ENCODE measurements around the gene AZIN2. TPM values are rescaled to one million over a fixed set of nuclear protein-coding genes. Genes with fewer than 3 reads are reported as not detected.

AZIN2 gene
- total and polyA plus RNA-seq, 2 donors from 2014 or later, result 4.9 to 7.5 TPM

DNA sequence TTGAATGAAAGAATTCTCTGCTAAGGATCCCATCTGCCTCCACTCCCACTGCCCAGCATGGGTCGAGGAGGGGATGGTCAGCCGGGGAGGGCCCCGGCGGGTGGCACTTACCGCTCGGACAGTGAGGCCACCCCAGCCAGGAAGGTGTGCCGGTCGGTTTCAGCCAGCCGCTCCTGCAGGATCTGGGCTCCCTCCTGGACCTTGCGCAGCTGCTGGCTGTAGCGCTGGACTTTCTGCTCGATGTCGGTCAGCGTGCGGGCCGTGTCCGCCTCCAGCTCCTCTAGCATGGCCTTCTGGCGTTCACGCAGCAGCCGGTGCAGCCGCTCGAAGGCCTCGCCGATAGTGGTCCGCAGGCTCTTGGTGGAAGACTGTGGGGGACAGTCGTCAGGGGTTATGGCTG, 78.6 kb downstream of the AZIN2 start:
- H3K9ac ChIP-seq (ENCODE audit: low read length in 3 of 3), result no peak overlapping the region
- no peaks in the 10 kb centered on the region for H3K9me3 ChIP-seq (ENCODE audit: control insufficient read depth in 2 of 3, insufficient read depth in 1 of 3, low read length in 3 of 3)
- FAIRE-seq (no peak), DNase-seq (no peak)
- no peaks in the 10 kb centered on the region for H3K27me3 ChIP-seq (ENCODE audit: control insufficient read depth, insufficient read depth, low read length)
- no peak overlapping the region for H3K27ac ChIP-seq (ENCODE audit: low read depth in 2 of 2, low read length in 2 of 2)
- intact Hi-C loops (cut with DNase I), result no loop called here
- TF ChIP-seq, protein P1, sequence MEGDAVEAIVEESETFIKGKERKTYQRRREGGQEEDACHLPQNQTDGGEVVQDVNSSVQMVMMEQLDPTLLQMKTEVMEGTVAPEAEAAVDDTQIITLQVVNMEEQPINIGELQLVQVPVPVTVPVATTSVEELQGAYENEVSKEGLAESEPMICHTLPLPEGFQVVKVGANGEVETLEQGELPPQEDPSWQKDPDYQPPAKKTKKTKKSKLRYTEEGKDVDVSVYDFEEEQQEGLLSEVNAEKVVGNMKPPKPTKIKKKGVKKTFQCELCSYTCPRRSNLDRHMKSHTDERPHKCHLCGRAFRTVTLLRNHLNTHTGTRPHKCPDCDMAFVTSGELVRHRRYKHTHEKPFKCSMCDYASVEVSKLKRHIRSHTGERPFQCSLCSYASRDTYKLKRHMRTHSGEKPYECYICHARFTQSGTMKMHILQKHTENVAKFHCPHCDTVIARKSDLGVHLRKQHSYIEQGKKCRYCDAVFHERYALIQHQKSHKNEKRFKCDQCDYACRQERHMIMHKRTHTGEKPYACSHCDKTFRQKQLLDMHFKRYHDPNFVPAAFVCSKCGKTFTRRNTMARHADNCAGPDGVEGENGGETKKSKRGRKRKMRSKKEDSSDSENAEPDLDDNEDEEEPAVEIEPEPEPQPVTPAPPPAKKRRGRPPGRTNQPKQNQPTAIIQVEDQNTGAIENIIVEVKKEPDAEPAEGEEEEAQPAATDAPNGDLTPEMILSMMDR (IDR thresholded peaks at IDR 0.05; ENCODE audit: borderline replicate concordance, extremely low read depth, insufficient read depth), result no peak
- no peak overlapping the region for H3K4me3 ChIP-seq (ENCODE audit: low read length in 3 of 3)
- H3K36me3 ChIP-seq (ENCODE audit: control insufficient read depth in 2 of 3, insufficient read depth in 3 of 3, low read length in 3 of 3), result peaks cover 0 to 2% (median 0%) of the 10 kb centered on the region in 3 donors
- H3K4me1 ChIP-seq (ENCODE audit: control insufficient read depth in 2 of 3, insufficient read depth in 2 of 3, low read depth in 1 of 3, low read length in 3 of 3), result peaks cover 0 to 6% (median 4%) of the 10 kb centered on the region in 3 donors

DNA sequence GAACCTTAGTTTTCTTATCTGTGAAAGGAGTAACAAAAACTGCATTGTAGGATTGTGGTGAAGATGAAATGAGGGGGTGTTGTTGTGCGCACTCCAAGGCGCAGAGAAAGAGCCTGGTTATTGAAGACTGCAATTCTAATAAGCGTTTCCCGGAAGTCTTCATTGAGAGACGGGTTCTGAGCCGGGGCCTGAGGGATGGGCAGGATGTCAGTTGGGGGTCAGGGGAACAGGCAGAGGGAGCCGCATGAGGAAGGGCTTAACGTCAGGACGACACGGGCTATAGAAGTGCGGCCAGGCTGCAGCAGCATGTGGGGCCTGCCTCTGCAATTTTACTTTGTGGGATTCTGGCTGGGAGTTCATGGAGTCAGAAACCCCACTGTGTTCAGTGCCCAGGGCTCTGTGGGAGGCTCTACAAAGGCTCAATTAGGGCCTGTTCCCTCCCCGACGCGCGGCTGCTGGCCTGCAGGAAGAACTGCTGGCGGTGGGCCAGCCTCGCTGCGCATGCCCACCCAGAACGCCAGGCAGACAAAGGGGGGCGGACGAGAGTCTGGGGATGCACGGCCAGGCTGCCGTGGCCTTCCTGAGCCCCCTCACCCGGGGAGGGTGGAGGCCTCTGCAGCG, 80.2 kb downstream of the AZIN2 start:
- Histone ChIP-seq H3K9me3 (ENCODE audit: control insufficient read depth in 2 of 3, insufficient read depth in 1 of 3, low read length in 3 of 3) (no peaks in the 10 kb centered on the region), H3K4me1 (ENCODE audit: control insufficient read depth in 2 of 3, insufficient read depth in 2 of 3, low read depth in 1 of 3, low read length in 3 of 3) (peaks cover 0 to 6% (median 3%) of the 10 kb centered on the region in 3 donors), H3K36me3 (ENCODE audit: control insufficient read depth in 2 of 3, insufficient read depth in 3 of 3, low read length in 3 of 3) (peaks cover 0 to 2% (median 0%) of the 10 kb centered on the region in 3 donors), H3K27me3 (ENCODE audit: control insufficient read depth, insufficient read depth, low read length) (no peaks in the 10 kb centered on the region), H3K27ac (ENCODE audit: low read depth in 2 of 2, low read length in 2 of 2) (no peak overlapping the region), H3K4me3 (ENCODE audit: low read length in 3 of 3) (no peak overlapping the region), H3K9ac (ENCODE audit: low read length in 3 of 3) (no peak overlapping the region)
- FAIRE-seq (no peak), DNase-seq (peak; percentile 69 to 91 (median 81))
- TF ChIP-seq, protein P1 (IDR thresholded peaks at IDR 0.05; ENCODE audit: borderline replicate concordance, extremely low read depth, insufficient read depth), result no peak
- intact Hi-C loops (cut with DNase I), result no loop called here

DNA sequence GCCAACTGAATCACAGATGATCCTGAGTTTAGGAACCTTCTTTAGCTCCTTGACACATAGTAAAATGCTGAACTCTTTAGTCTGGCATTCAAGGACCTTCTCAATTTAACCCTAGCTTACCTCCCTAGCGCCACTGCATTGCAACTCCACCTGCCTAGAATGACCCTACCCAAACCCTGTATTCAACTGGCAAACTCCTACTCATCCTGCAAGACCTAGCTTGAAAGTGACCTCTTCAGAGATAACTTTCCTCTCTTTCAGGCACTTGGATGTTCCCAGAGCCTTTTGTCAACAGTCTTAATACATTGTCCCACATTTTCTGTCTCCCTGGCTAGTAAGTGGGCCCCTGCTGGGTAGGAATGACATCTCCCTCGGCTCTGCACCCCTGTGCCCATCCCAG, 81.2 kb downstream of the AZIN2 start:
- FAIRE-seq, result no peak
- peaks cover 0 to 6% (median 0%) of the 10 kb centered on the region in 3 donors for H3K4me1 ChIP-seq (ENCODE audit: control insufficient read depth in 2 of 3, insufficient read depth in 2 of 3, low read depth in 1 of 3, low read length in 3 of 3)
- TF ChIP-seq, protein P1 (IDR thresholded peaks at IDR 0.05; ENCODE audit: borderline replicate concordance, extremely low read depth, insufficient read depth), result no peak
- intact Hi-C loops (cut with DNase I), result no loop called here
- H3K27ac ChIP-seq (ENCODE audit: low read depth in 2 of 2, low read length in 2 of 2), result no peak overlapping the region
- H3K4me3 ChIP-seq (ENCODE audit: low read length in 3 of 3), result no peak overlapping the region
- H3K9ac ChIP-seq (ENCODE audit: low read length in 3 of 3), result no peak overlapping the region
- peaks cover 0 to 2% (median 0%) of the 10 kb centered on the region in 3 donors for H3K36me3 ChIP-seq (ENCODE audit: control insufficient read depth in 2 of 3, insufficient read depth in 3 of 3, low read length in 3 of 3)
- H3K27me3 ChIP-seq (ENCODE audit: control insufficient read depth, insufficient read depth, low read length), result no peaks in the 10 kb centered on the region
- H3K9me3 ChIP-seq (ENCODE audit: control insufficient read depth in 2 of 3, insufficient read depth in 1 of 3, low read length in 3 of 3), result no peaks in the 10 kb centered on the region
- no peak for DNase-seq
